Activated CD4-positive, CD25-positive, alpha-beta regulatory T cell treated with anti-CD3 and anti-CD28 coated beads, Interleukin-2, amount 50 U/mL, for 24 hours (primary cell): Measurements from ENCODE around the gene RTRAF.

Experiments used
- ATAC-seq, 2 donors: fragments of 150-1000 bp; cut with Tn5 transposase; one replicate each; pipeline ENCODE4 v1.10.0; 2021; ENCODE audit warnings: mild to moderate bottlenecking in 1 of 2, moderate library complexity in 1 of 2

Gene RTRAF

GRCh38 chr14:51996148-51996746, 6.9 kb downstream of the RTRAF start:
- no peak for ATAC-seq

GRCh38 chr14:51998348-51998747, 9.0 kb downstream of the RTRAF start:
- no peak for ATAC-seq

GRCh38 chr14:51999084-51999483, 9.7 kb downstream of the RTRAF start:
- no peak for ATAC-seq

GRCh38 chr14:52000019-52000582, 10.8 kb downstream of the RTRAF start:
- no peak for ATAC-seq

GRCh38 chr14:52000696-52001095, 11.3 kb downstream of the RTRAF start:
- no peak for ATAC-seq

- no peak for ATAC-seq
These were observed 13.2 kb downstream of the RTRAF start for GRCh38 chr14:52002542-52002941.

GRCh38 chr14:52003324-52003723, 14.0 kb downstream of the RTRAF start:
- no peak for ATAC-seq

- no peak for ATAC-seq
These were observed 16.3 kb downstream of the RTRAF start for GRCh38 chr14:52005625-52006024.

GRCh38 chr14:52006361-52006760, 17.0 kb downstream of the RTRAF start:
- no peak for ATAC-seq

- no peak for ATAC-seq
These were observed 17.9 kb downstream of the RTRAF start for GRCh38 chr14:52007211-52007610.

GRCh38 chr14:52007637-52008036, 18.3 kb downstream of the RTRAF start:
- no peak for ATAC-seq

GRCh38 chr14:52008136-52008535, 18.8 kb downstream of the RTRAF start:
- no peak for ATAC-seq

- no peak for ATAC-seq
These were observed 20.9 kb downstream of the RTRAF start for GRCh38 chr14:52010173-52010693.

GRCh38 chr14:52011523-52011922, 22.2 kb downstream of the RTRAF start:
- no peak for ATAC-seq

GRCh38 chr14:52012635-52013034, 23.3 kb downstream of the RTRAF start:
- ATAC-seq: no peak

- peak; percentile 9 to 10 for ATAC-seq
These were observed 24.7 kb downstream of the RTRAF start for GRCh38 chr14:52013984-52014600.

GRCh38 chr14:52014601-52015267, 25.4 kb downstream of the RTRAF start:
- no peak for ATAC-seq

GRCh38 chr14:52015411-52016030, 26.2 kb downstream of the RTRAF start:
- no peak for ATAC-seq

GRCh38 chr14:52018252-52018651, 28.9 kb downstream of the RTRAF start:
- no peak for ATAC-seq

GRCh38 chr14:52018970-52019369, 29.6 kb downstream of the RTRAF start:
- no peak for ATAC-seq

GRCh38 chr14:52020161-52020714, 30.9 kb downstream of the RTRAF start:
- no peak for ATAC-seq

- no peak for ATAC-seq
These were observed 31.7 kb downstream of the RTRAF start for GRCh38 chr14:52020866-52021717.
